GM12878 (cell line): Measurements from ENCODE around the gene DLK2. TPM values are rescaled to one million over a fixed set of nuclear protein-coding genes. Genes with fewer than 3 reads are reported as not detected.

Experiments used
- ATAC-seq: fragments of 200-7000 bp; cut with Tn5 transposase; 3 replicates; pipeline ENCODE4 v1.9.1; 2020; ENCODE audit warnings: mild to moderate bottlenecking, moderate library complexity
- BruUV-seq: library from RNA; stranded (reverse); fragments of 400-500 nt; replicated peaks from 2 replicates; lab custom pipeline; 2021; lab: Mats Ljungman, UMichigan
- CTCF ChIA-PET: fragments of 300-600 bp; sonication (Branson Sonifier 250); formaldehyde crosslinking; extraction: SDS; loops from one replicate; lab custom pipeline; 2021; ENCODE audit warnings: inconsistent platforms; lab: Yijun Ruan, JAX
- POLR2A ChIA-PET: fragments of 350-600 bp; formaldehyde crosslinking; extraction: SDS; loops from one replicate; lab custom pipeline; 2021; ENCODE audit warnings: inconsistent platforms; lab: Charles Lee
- RAD21 ChIA-PET: fragments of 300-600 bp; sonication (Branson Sonifier 250); formaldehyde crosslinking; loops from one replicate; lab custom pipeline; 2023; ENCODE audit warnings: antibody characterized with exemption; ENCODE audit not compliant: unreplicated experiment; lab: Charles Lee
- SMC1A ChIA-PET: fragments of 300-600 bp; sonication (Branson Sonifier 250); formaldehyde crosslinking; loops from one replicate; lab custom pipeline; 2023; ENCODE audit not compliant: unreplicated experiment, uncharacterized antibody; lab: Charles Lee
- DNase-seq: peaks from one replicate; pipeline ENCODE4 v3.0.0-alpha.2; 2011; ENCODE audit warnings: low read depth, low spot score
- FAIRE-seq: peaks from 3 replicates; lab custom pipeline; 2011; peaks lifted over from hg19 to GRCh38; lab: Jason Lieb, UNC
- H2AFZ ChIP-seq: 2 replicates; pipeline ENCODE4 v1.6.0; 2011; ENCODE audit warnings: low read depth, low read length, control low read depth; ENCODE audit not compliant: control insufficient read depth
- H3K27ac ChIP-seq: 2 replicates; pipeline ENCODE4 v1.5.1; 2011; ENCODE audit warnings: control low read depth; ENCODE audit not compliant: control insufficient read depth, insufficient read depth
- H3K27me3 ChIP-seq, 2 experiments: replicated peaks in 1 of 2; 2 replicates each; pipeline versions ENCODE4 v1.6.0 to v1.6.1; 2011; ENCODE audit warnings: low read length in 1 of 2; ENCODE audit not compliant: control insufficient read depth in 2 of 2, insufficient read depth in 2 of 2
- H3K36me3 ChIP-seq, 2 experiments: 2 replicates each; pipeline ENCODE4 v1.5.1; 2011; ENCODE audit warnings: low read length in 1 of 2; ENCODE audit not compliant: control insufficient read depth in 2 of 2, insufficient read depth in 2 of 2
- H3K4me1 ChIP-seq: 2 replicates; pipeline ENCODE4 v1.6.1; 2011; ENCODE audit warnings: mild to moderate bottlenecking, low read length, moderate library complexity, mixed read lengths; ENCODE audit not compliant: control insufficient read depth, insufficient read depth
- H3K4me2 ChIP-seq: 2 replicates; pipeline ENCODE4 v1.6.0; 2011; ENCODE audit warnings: control low read depth; ENCODE audit not compliant: control insufficient read depth, insufficient read depth
- H3K4me3 ChIP-seq: fragments of 200-600 bp; sonication (generic); 2 replicates; pipeline ENCODE4 v1.5.1; 2016
- H3K79me2 ChIP-seq: 2 replicates; pipeline ENCODE4 v1.6.0; 2011; ENCODE audit warnings: low read length; ENCODE audit not compliant: control insufficient read depth, insufficient read depth
- H3K9ac ChIP-seq: 2 replicates; pipeline ENCODE4 v1.8.0; 2011; ENCODE audit warnings: low read length, control low read depth, mixed read lengths; ENCODE audit not compliant: control insufficient read depth, insufficient read depth
- H3K9me3 ChIP-seq: replicated peaks from 3 replicates; pipeline ENCODE4 v1.5.1; 2011; ENCODE audit warnings: mild to moderate bottlenecking, low read length; ENCODE audit not compliant: control insufficient read depth, insufficient read depth
- H4K20me1 ChIP-seq: 2 replicates; pipeline ENCODE4 v1.6.0; 2011; ENCODE audit not compliant: control insufficient read depth, insufficient read depth
- BACH1 ChIP-seq: fragments of 450-650 bp; IDR thresholded peaks from 2 replicates; pipeline ENCODE4 v1.6.1; 2017; ENCODE audit warnings: mild to moderate bottlenecking, borderline replicate concordance
- CTCF ChIP-seq, 3 experiments: IDR thresholded peaks in 2 of 3; conservative IDR thresholded peaks in 1 of 3; 2 replicates each; pipeline ENCODE4 v1.5.1; 2011; ENCODE audit warnings: low read depth in 3 of 3, low read length in 3 of 3, mild to moderate bottlenecking in 3 of 3, control low read depth in 2 of 3, moderate library complexity in 2 of 3, inconsistent platforms in 1 of 3, mixed read lengths in 1 of 3; ENCODE audit not compliant: control insufficient read depth in 2 of 3, insufficient read depth in 1 of 3; ENCODE audit errors: extremely low read depth in 1 of 3
- E2F8 ChIP-seq: fragments of 450-650 bp; IDR thresholded peaks from 2 replicates; pipeline ENCODE4 v1.6.1; 2018; ENCODE audit warnings: mild to moderate bottlenecking, low read depth, moderate library complexity; ENCODE audit not compliant: partially characterized antibody
- E4F1 ChIP-seq: fragments of 450-650 bp; IDR thresholded peaks from 2 replicates; pipeline ENCODE4 v1.6.1; 2018; ENCODE audit warnings: borderline replicate concordance, mild to moderate bottlenecking; ENCODE audit not compliant: partially characterized antibody
- JUND ChIP-seq: IDR thresholded peaks from 2 replicates; pipeline ENCODE4 v1.6.1; 2012; ENCODE audit warnings: low read depth, mild to moderate bottlenecking, low read length, improper control_type of control experiment, moderate library complexity
- KAT2A ChIP-seq: conservative IDR thresholded peaks from 2 replicates; pipeline ENCODE4 v1.6.1; 2011; ENCODE audit warnings: low read depth, low read length; ENCODE audit not compliant: control insufficient read depth
- NR2F1 ChIP-seq: fragments of 450-650 bp; conservative IDR thresholded peaks from 2 replicates; pipeline ENCODE4 v1.6.1; 2017; ENCODE audit warnings: mild to moderate bottlenecking
- RAD21 ChIP-seq: IDR thresholded peaks from 2 replicates; pipeline ENCODE4 v1.6.1; 2011; ENCODE audit warnings: mild to moderate bottlenecking, low read depth, low read length, moderate library complexity; ENCODE audit not compliant: insufficient read depth
- RAD51 ChIP-seq: fragments of 450-650 bp; IDR thresholded peaks from 2 replicates; pipeline ENCODE4 v1.6.1; 2016; ENCODE audit warnings: moderate library complexity, mild to moderate bottlenecking, inconsistent platforms
- SMAD1 ChIP-seq: fragments of 450-650 bp; IDR thresholded peaks from 2 replicates; pipeline ENCODE4 v1.6.1; 2018; ENCODE audit warnings: mild to moderate bottlenecking, low read depth; ENCODE audit not compliant: partially characterized antibody
- SMAD5 ChIP-seq: IDR thresholded peaks from 2 replicates; pipeline ENCODE4 v1.6.1; 2016; ENCODE audit warnings: antibody characterized with exemption, low read depth
- SMC3 ChIP-seq: IDR thresholded peaks from 2 replicates; pipeline ENCODE4 v1.6.1; 2011; ENCODE audit warnings: low read length, improper control_type of control experiment, borderline replicate concordance
- YY1 ChIP-seq: IDR thresholded peaks from 2 replicates; pipeline ENCODE4 v1.6.1; 2011; ENCODE audit warnings: low read depth, mild to moderate bottlenecking, low read length
- ZNF207 ChIP-seq: fragments of 450-650 bp; IDR thresholded peaks from 2 replicates; pipeline ENCODE4 v1.6.1; 2014; ENCODE audit warnings: antibody characterized with exemption, mild to moderate bottlenecking, borderline replicate concordance
- WGBS: methylation state at CpG from one replicate; pipeline ENCODE4 v1.1.6; 2016; ENCODE audit warnings: low lambda C conversion rate; ENCODE audit not compliant: insufficient replicate concordance, insufficient coverage; ENCODE audit errors: missing lambda C conversion rate; 5-methylcytosine and 5-hydroxymethylcytosine counted together
- in situ Hi-C: fragments of 300-500 bp; cut with MboI; formaldehyde crosslinking; loops from 9 replicates; pipeline ENCODE4 v1.14.3; 2018; ENCODE audit warnings: mixed read lengths
- intact Hi-C: fragments of 100-400 bp; cut with micrococcal nuclease; formaldehyde crosslinking; loops from one replicate; pipeline ENCODE4 v1.14.2; 2022; ENCODE audit not compliant: unreplicated experiment
- polyA plus RNA-seq, 11 experiments: library from polyadenylated mRNA; depleted of rRNA in 4 of 11; unstranded in 6 of 11; stranded (reverse) in 5 of 11; fragments of >200 nt; fragmentation: Nextera tagmentation in 4 of 11; fragmentation: Illumina TruSeq in 1 of 11; extraction: Ambion mirVana in 4 of 11; extraction: Trizol in 1 of 11; gene quantifications; 1 replicate in 1 of 11; 2 replicates in 10 of 11; pipeline versions ENCODE4 v1.2.1 to v1.2.3, GENCODE V29; 2011 to 2016; ENCODE audit warnings: inconsistent platforms in 2 of 11, missing spikeins in 2 of 11, low read depth in 1 of 11
- total RNA-seq, 4 experiments: library from RNA; depleted of rRNA in 3 of 4; stranded (reverse); fragments of >200 nt in 3 of 4; fragmentation: Illumina TruSeq in 1 of 4; extraction: Trizol in 1 of 4; gene quantifications; 2 replicates each; pipeline versions ENCODE4 v1.2.1 to v1.2.3, GENCODE V29; 2013 to 2021

DLK2 gene
- total and polyA plus RNA-seq, 10 of the 15 experiments (the other 5 are each of a cell fraction or from before 2014, with no cell fraction given), result 0.03 to 0.55 (median 0.38) TPM; not detected in 4

GRCh38 chr6:43454290-43454695 is 1.1 kb downstream of the DLK2 start:
- Histone ChIP-seq H3K27ac (no peak overlapping the region), H3K79me2 (no peaks in the 10 kb centered on the region), H3K36me3 (peaks cover 0 to 1% of the 10 kb centered on the region in 2 experiments; a peak in 3 of 4 replicates), H3K4me1 (peaks cover 14% of the 10 kb centered on the region), H3K4me2 (peak overlapping the region; percentile 93), H3K4me3 (peak overlapping the region; percentile 80; the same call in 1 of the 2 replicates), H2AFZ (no peak overlapping the region), H3K9me3 (no peaks in the 10 kb centered on the region), H3K9ac (no peak overlapping the region), H3K27me3 (peaks cover 2 to 3% of the 10 kb centered on the region in 2 experiments; a peak in 3 of 4 replicates), H4K20me1 (no peaks in the 10 kb centered on the region)
- CTCF ChIA-PET, result interaction anchor here (0.9 to 4.7 kb wide), 4 partner anchors 21 to 554 kb away, joined by 3 to 27 read pairs (median 4); no protein-coding TSS in a partner anchor
- DNase-seq, result no peak
- intact Hi-C loops, result loop anchor here (2.0 to 10.0 kb wide), 2 partner anchors 53 to 621 kb away; no protein-coding TSS in a partner anchor
- POLR2A ChIA-PET, result no interaction called here
- 0 out of 2 replicates have a peak, but pooled peaks have one; percentile 29 for TF ChIP-seq NR2F1
- TF ChIP-seq E4F1, result no peak
- no peak for TF ChIP-seq JUND
- TF ChIP-seq SMAD1, result no peak
- TF ChIP-seq CTCF (IDR thresholded peaks at IDR 0.05 in 2 of 3, conservative IDR thresholded peaks at IDR 0.05 in 1 of 3; ENCODE audit: control insufficient read depth in 2 of 3, extremely low read depth in 1 of 3, insufficient read depth in 1 of 3, low read depth in 3 of 3, low read length in 3 of 3), result peak; percentile 85 to 96 (median 95)
- no peak for TF ChIP-seq KAT2A
- no peak for TF ChIP-seq SMAD5
- TF ChIP-seq SMC3, result peak; percentile 60; the same call in 1 of the 2 replicates
- no peak for TF ChIP-seq E2F8
- no peak for TF ChIP-seq ZNF207
- TF ChIP-seq RAD21, result peak; percentile 61
- TF ChIP-seq RAD51, result no peak
- 0 out of 2 replicates have a peak, but pooled peaks have one; percentile 61 for TF ChIP-seq YY1
- no peak for TF ChIP-seq BACH1
- no TSS peak for BruUV-seq
- whole genome bisulfite sequencing, result 20% methylated on average over 17 of the region's 17 CpGs
- SMC1A ChIA-PET, result interaction anchor here (1.0 kb wide), 1 partner anchor 52 kb away, joined by 3 read pairs; no protein-coding TSS in a partner anchor
- no peak for FAIRE-seq
- RAD21 ChIA-PET, result interaction anchor here (5.3 kb wide), 1 partner anchor 52 kb away, joined by 22 read pairs; no protein-coding TSS in a partner anchor
- in situ Hi-C loops, result no loop called here
- ATAC-seq, result peak; percentile 19
